NCI-H2107 (cell line): ENCODE data around the gene FOXP1.
"Not testable (repeated sequence)": the region's sequence is repeated elsewhere in the genome, so short reads cannot be mapped to it uniquely, and the experiment has no call there.

Experiments used
- DNase-seq: peaks from one replicate; lab custom pipeline; 2025; lab: John Stamatoyannopoulos, UW

FOXP1 gene

GRCh38 chr3:71327936-71328335, 255.6 kb downstream of the FOXP1 start:
- no peak for DNase-seq

GRCh38 chr3:71325715-71326114, 257.8 kb downstream of the FOXP1 start:
- no peak for DNase-seq

GRCh38 chr3:71324224-71324623, 259.3 kb downstream of the FOXP1 start:
- not testable (repeated sequence) for DNase-seq

- no peak for DNase-seq
These were observed 260.0 kb downstream of the FOXP1 start for GRCh38 chr3:71323558-71323957.

GRCh38 chr3:71322154-71322553, 261.4 kb downstream of the FOXP1 start:
- no peak for DNase-seq

GRCh38 chr3:71319771-71320170, 263.8 kb downstream of the FOXP1 start:
- DNase-seq, result no peak

- DNase-seq, result no peak
These were observed 265.1 kb downstream of the FOXP1 start for GRCh38 chr3:71318458-71318827.

GRCh38 chr3:71317749-71318457, 265.6 kb downstream of the FOXP1 start:
- DNase-seq, result no peak

- no peak for DNase-seq
These were observed 266.4 kb downstream of the FOXP1 start for GRCh38 chr3:71317140-71317539.

- no peak for DNase-seq
These were observed 267.3 kb downstream of the FOXP1 start for GRCh38 chr3:71316066-71316777.

- no peak for DNase-seq
These were observed 268.1 kb downstream of the FOXP1 start for GRCh38 chr3:71315431-71315830.

- no peak for DNase-seq
These were observed 269.7 kb downstream of the FOXP1 start for GRCh38 chr3:71313844-71314243.

GRCh38 chr3:71312461-71312860, 271.1 kb downstream of the FOXP1 start:
- no peak for DNase-seq

GRCh38 chr3:71311661-71312046, 271.9 kb downstream of the FOXP1 start:
- DNase-seq, result no peak

GRCh38 chr3:71310980-71311660, 272.4 kb downstream of the FOXP1 start:
- no peak for DNase-seq

GRCh38 chr3:71310359-71310979, 273.1 kb downstream of the FOXP1 start:
- no peak for DNase-seq

- no peak for DNase-seq
These were observed 273.6 kb downstream of the FOXP1 start for GRCh38 chr3:71309886-71310285.

GRCh38 chr3:71309342-71309741, 274.2 kb downstream of the FOXP1 start:
- no peak for DNase-seq

GRCh38 chr3:71308836-71309235, 274.7 kb downstream of the FOXP1 start:
- no peak for DNase-seq

- DNase-seq, result no peak
These were observed 275.4 kb downstream of the FOXP1 start for GRCh38 chr3:71307991-71308697.

- DNase-seq, result no peak
These were observed 278.0 kb downstream of the FOXP1 start for GRCh38 chr3:71305231-71306206.
